GM06990 (cell line): ENCODE measurements around the gene KLHL36.

Experiments used
- DNase-seq: peaks from one replicate; pipeline ENCODE4 v3.0.0-alpha.2; 2011; ENCODE audit not compliant: insufficient read length; ENCODE audit errors: extremely low read depth
- H3K27me3 ChIP-seq: replicated peaks from 2 replicates; pipeline ENCODE4 v1.6.0; 2011; ENCODE audit warnings: low read length; ENCODE audit not compliant: control insufficient read depth, insufficient read depth
- H3K36me3 ChIP-seq: 2 replicates; pipeline ENCODE4 v1.5.1; 2011; ENCODE audit warnings: low read length; ENCODE audit not compliant: control insufficient read depth, insufficient read depth
- H3K4me3 ChIP-seq: replicated peaks from 2 replicates; pipeline ENCODE4 v1.5.1; 2011; ENCODE audit warnings: low read depth, mild to moderate bottlenecking, control low read depth, low read length
- CTCF ChIP-seq: IDR thresholded peaks from 2 replicates; pipeline ENCODE4 v1.5.1; 2011; ENCODE audit warnings: low read length, control low read depth, mild to moderate bottlenecking, inconsistent platforms; ENCODE audit not compliant: insufficient read depth, poor library complexity, severe bottlenecking

Gene KLHL36

GRCh38 chr16:84677849-84678248 lies 29.5 kb downstream of the KLHL36 start:
- no peak for TF ChIP-seq CTCF
- no peaks in the 10 kb centered on the region for H3K36me3 ChIP-seq
- DNase-seq, result no peak
- H3K27me3 ChIP-seq, result no peaks in the 10 kb centered on the region; the same call in 1 of the 2 replicates
- H3K4me3 ChIP-seq, result no peak overlapping the region

GRCh38 chr16:84678541-84678940 lies 30.2 kb downstream of the KLHL36 start:
- Histone ChIP-seq H3K36me3 (no peaks in the 10 kb centered on the region), H3K27me3 (no peaks in the 10 kb centered on the region; the same call in 1 of the 2 replicates), H3K4me3 (no peak overlapping the region)
- no peak for DNase-seq
- TF ChIP-seq CTCF, result no peak

- H3K27me3 ChIP-seq, result no peaks in the 10 kb centered on the region; the same call in 1 of the 2 replicates
- no peak for TF ChIP-seq CTCF
- H3K4me3 ChIP-seq, result no peak overlapping the region
- no peaks in the 10 kb centered on the region for H3K36me3 ChIP-seq
- DNase-seq, result no peak
Measured at GRCh38 chr16:84680165-84680842, 32.0 kb downstream of the KLHL36 start.

- DNase-seq, result no peak
- Histone ChIP-seq H3K36me3 (no peaks in the 10 kb centered on the region), H3K4me3 (no peak overlapping the region), H3K27me3 (no peaks in the 10 kb centered on the region; the same call in 1 of the 2 replicates)
- TF ChIP-seq CTCF, result no peak
Measured at GRCh38 chr16:84680843-84681629, 32.7 kb downstream of the KLHL36 start.

- H3K36me3 ChIP-seq, result no peaks in the 10 kb centered on the region
- no peak for DNase-seq
- no peak for TF ChIP-seq CTCF
- H3K4me3 ChIP-seq, result no peak overlapping the region
- H3K27me3 ChIP-seq, result no peaks in the 10 kb centered on the region
Measured at GRCh38 chr16:84683691-84684591, 35.6 kb downstream of the KLHL36 start.
